Activated naive CD4-positive, alpha-beta T cell (primary cell): ENCODE data around the gene MYLK.

Source experiments
- DNase-seq, 4 experiments: peaks; one replicate each; lab custom pipeline; 2025; lab: John Stamatoyannopoulos, UW

The MYLK gene

DNA sequence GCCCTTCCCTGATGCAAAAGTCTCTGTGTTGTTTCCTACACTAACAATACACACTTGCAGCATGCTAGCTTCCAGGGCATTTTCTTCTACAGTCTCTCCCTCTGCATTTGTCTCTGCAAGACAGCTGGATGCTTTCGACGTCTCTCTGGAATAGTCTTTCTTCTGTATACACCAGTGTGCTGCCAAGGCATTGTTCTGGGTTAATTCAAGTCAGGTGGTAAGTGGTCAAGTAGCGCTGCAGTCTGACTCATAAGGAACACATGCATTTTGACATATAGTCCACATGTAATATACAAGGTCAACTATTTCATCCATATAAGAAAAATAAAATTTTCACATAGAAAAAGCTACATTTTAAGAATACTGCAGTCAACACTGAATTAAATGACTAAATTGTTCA is 92.7 kb downstream of the MYLK start:
- DNase-seq: no peak

DNA sequence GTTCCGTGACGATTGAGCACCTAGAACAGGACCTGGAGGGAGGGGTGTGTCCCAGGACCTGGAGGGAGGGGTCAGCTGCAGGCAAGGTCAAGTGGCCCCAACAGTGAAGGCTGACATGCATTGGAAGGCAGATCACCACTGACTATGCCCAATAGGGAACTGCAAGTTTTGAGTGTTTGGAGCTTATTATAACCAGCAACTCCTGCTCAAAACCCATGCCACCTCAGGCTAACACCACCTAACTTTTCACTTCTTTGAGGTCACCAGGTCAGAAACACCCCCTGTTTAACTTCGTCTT is 93.1 kb downstream of the MYLK start:
- DNase-seq: no peak

GRCh38 chr3:123790254-123791072 is 93.7 kb downstream of the MYLK start:
- no peak for DNase-seq

DNA sequence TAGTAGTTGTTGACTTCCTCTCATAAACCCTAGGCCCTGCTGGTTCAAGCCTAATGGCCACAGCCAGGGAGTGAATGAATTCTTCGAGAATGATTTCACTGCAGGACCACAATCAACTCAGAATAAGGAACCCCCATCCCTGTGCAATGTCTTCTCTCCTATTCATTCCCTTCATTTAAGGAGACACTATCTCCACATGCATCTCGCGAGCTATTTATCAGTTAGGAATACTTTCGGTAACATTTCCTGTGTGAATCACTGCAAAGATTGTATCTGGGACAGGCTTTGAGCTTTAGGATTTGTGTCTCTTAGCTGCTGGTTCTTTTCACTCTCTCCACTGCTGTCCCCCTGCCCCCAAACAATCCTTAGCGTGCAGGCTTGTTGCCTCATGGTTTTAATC is 94.4 kb downstream of the MYLK start:
- DNase-seq: no peak

- no peak for DNase-seq
Observed at GRCh38 chr3:123789160-123789559, 95.0 kb downstream of the MYLK start.

- no peak for DNase-seq
Observed at GRCh38 chr3:123788710-123789109, 95.4 kb downstream of the MYLK start.

DNA sequence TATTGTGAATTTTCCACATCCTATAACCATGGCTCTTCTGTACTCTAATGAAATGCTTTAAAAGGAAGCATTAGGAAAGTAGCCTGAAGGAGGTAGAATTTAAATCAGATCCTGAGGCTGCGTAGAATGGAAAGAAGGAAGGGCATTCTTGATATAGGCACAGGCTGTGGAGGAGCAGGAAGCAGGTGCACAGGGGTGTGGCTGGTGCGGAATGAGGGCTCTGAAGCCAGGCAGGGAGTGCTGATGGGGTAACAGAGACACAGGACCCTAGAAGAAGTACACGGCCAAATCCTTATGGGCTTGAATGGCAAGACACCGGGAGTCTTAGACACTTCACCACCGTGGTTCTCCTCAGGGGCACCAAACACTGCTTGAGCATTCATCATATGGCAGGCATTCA is 97.0 kb downstream of the MYLK start:
- no peak for DNase-seq

DNA sequence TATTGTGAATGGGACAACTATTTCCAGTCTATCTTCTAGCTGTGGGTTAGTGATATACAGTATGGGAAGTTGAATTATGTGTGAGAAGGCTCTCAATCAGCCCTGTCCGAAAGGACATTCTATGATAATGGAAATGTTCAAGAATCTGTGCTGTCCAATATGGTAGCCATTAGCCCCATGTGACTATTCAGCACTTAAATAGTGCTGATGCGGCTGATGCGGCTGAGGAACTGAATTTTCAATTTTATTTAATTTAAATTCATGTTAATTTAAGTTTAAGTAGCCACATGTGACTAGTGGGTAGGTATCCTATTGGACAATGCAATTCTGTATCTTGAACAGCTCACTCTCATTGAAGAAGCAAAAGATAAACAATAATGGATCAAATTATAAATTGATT is 98.5 kb downstream of the MYLK start:
- DNase-seq: no peak

- DNase-seq: no peak
Observed at GRCh38 chr3:123783811-123784210, 100.3 kb downstream of the MYLK start.

- no peak for DNase-seq
Observed at GRCh38 chr3:123783050-123783689, 101.0 kb downstream of the MYLK start.

- no peak for DNase-seq
Observed at GRCh38 chr3:123782488-123782887, 101.6 kb downstream of the MYLK start.

DNA sequence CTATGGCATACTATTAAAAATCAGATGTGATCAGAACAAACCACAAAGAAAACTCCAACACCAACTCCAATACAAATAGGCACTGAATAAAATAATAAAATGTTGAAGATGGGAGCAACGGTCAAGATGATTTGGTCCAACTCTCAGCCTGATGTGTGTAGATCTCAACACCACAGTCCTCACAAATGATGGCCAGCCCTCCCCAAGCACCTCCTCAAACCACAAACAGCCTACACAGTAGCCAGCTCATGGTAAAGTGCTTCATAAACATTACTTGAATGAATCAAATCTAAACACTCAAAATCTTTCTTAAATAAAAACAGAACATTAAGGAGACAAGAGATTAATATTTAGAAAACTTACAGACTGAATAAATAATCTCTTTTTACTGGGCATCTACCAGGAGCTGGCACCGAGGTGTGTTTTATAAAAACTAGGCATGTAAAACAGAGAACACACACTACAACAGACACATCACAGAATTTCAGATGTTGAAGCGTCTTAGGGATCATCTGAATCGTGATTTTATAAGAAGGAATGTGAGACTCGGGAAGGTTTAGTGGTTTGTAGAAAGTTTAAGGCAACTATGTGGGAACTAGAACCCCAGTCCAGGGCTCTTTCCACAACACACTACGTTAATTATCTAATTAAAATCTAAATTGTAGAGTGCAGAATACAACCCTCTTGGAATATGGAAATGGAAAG is 102.4 kb downstream of the MYLK start:
- no peak for DNase-seq

DNA sequence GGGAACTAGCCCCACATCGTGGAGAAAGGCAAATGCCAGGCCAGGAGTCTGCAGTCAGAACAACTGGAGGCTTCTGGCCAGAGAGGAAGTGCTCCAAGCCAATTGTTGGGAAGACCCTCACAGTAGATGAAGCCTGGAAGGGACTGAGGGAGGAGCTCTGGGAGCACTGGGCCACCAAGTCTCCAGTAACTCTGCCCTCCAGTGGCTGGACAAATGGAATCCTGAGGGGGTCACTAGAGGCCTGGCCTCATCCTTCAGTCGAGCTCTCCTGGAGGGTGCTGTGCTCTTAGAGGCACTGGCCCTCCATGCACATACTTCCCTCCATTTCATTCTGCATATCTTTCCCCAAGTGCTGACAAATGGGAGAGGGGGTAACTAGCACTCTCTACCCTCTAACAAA is 103.0 kb downstream of the MYLK start:
- DNase-seq: no peak

DNA sequence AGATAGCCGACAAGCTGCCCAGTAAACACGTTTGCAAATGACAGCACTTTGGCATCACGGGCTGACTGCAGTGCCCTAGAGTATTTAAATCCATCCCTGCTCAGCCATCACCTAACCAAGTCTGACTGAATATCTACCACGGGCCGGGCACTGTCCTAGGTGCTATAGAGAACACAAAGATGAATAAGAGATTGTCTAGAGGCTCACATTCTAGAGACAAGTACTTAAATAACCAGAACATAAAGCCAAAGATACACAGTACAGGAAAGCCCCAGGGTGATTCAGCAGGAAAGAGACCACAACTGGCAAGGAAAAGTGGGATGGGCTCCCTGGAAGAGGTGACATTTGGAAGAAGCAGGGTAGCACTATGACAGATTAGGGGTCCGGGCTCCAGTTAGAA is 103.5 kb downstream of the MYLK start:
- no peak for DNase-seq

- DNase-seq: no peak
Observed at GRCh38 chr3:123779655-123780231, 104.4 kb downstream of the MYLK start.

- DNase-seq: no peak
Observed at GRCh38 chr3:123778991-123779622, 105.0 kb downstream of the MYLK start.

- DNase-seq: no peak
Observed at GRCh38 chr3:123778525-123778924, 105.6 kb downstream of the MYLK start.

- no peak for DNase-seq
Observed at GRCh38 chr3:123776071-123776782, 107.9 kb downstream of the MYLK start.

DNA sequence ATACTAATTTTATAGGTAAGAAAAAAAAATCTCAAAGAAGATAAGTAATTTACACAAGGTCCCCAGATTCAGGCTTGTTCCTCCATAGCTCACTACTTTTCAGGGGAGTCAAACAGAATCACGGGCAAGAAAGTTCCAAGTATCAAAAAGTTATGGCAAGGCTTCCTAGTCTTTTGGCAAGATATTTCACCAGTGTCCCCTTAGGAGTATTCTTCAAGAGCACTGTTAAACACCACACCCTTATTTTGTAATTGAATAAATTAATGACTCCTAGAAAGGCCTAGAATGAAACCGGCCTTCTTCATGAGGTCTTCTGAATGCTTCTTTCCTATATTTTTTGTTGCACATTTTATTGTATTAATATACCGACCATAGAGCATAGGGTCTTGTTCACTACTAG is 109.7 kb downstream of the MYLK start:
- DNase-seq: no peak

DNA sequence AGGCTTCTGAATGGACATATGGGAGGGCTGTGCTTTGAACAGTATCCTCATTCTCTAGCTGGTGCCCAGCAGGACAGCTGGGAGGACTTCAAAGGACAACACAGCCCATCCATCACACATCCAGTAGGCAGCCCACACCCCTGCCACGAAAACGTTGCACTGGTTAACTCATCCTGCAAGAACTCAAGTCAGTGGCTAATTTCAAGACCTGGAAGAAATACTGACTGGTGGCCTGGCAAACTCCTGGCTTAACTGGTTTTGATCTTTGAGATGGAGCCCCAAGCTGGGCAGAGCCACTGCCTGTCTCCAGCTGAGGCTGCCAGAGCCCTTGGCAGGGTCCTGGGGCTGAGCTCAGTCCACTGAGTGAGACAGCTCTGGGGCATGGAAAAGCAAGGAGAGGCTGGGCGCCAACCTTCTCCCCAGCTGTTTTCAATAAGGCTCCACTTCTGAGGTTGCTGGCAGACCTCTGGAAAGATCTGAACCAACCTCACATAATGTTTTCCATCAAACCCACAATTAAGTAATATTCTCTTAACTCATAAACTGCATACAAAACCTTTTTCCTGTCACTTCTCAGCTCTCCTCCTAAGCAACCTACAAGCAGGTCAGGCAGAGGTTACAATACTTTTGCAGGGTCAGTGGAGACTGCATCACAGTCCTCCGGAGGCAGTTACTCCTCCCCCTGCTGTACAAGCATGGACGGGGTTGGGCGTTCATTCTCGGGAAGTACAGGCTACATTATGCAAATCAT is 110.3 kb downstream of the MYLK start:
- no peak for DNase-seq

- no peak for DNase-seq
Observed at GRCh38 chr3:123769356-123769743, 114.8 kb downstream of the MYLK start.
